Measurements from ENCODE around the gene DOK7.

The DOK7 gene

GRCh38 chr4:3420606-3420955 lies 42.5 kb upstream of the DOK7 start:
- H2AFZ ChIP-seq (ENCODE audit: low read length, unreplicated experiment), result no peak overlapping the region
- H3K4me3 ChIP-seq (ENCODE audit: low read depth, low read length), result no peak overlapping the region

GRCh38 chr4:3420956-3421355 lies 42.1 kb upstream of the DOK7 start:
- Histone ChIP-seq H3K36me3 (ENCODE audit: insufficient read depth, low read length) (no peaks in the 10 kb centered on the region), H2AFZ (ENCODE audit: low read length, unreplicated experiment) (no peak overlapping the region), H3K4me3 (ENCODE audit: low read depth, low read length) (no peak overlapping the region), H3K4me1 (ENCODE audit: control insufficient read depth, insufficient read depth, low read length, unreplicated experiment) (no peaks in the 10 kb centered on the region), H3K79me2 (ENCODE audit: control insufficient read depth, insufficient read depth, low read length, unreplicated experiment) (no peaks in the 10 kb centered on the region), H3K27ac (ENCODE audit: low read depth, low read length) (no peak overlapping the region), H3K27me3 (ENCODE audit: insufficient read depth, low read length) (no peaks in the 10 kb centered on the region)

More at GRCh38 chr4:3420606-3420955, 42.5 kb upstream of the DOK7 start:
- H3K27me3 ChIP-seq (ENCODE audit: insufficient read depth, low read length), result no peaks in the 10 kb centered on the region
- H3K27ac ChIP-seq (ENCODE audit: low read depth, low read length), result no peak overlapping the region
- H3K36me3 ChIP-seq (ENCODE audit: insufficient read depth, low read length), result no peaks in the 10 kb centered on the region
- H3K79me2 ChIP-seq (ENCODE audit: control insufficient read depth, insufficient read depth, low read length, unreplicated experiment), result no peaks in the 10 kb centered on the region
- H3K4me1 ChIP-seq (ENCODE audit: control insufficient read depth, insufficient read depth, low read length, unreplicated experiment), result no peaks in the 10 kb centered on the region

DNA sequence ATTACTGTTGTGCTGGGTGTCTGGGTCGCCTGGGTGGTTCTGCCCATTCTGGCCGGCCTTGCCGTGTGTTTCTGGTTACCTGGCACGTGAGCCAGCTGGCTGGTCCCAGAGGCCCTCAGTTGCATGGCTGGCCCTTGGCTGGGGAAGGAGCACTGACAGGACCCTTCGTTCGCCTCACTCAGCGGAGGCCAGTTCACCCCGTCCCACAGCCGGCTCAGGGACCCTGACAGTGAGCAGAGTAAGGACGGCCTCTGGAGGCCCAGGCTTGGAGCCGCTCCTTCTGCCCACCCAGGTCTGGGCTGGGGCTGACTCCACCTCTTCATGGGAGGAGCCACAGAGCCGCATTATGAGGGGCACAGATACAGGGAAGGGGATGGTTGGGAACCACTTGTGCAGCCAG lies 41.6 kb upstream of the DOK7 start:
- Histone ChIP-seq H2AFZ (ENCODE audit: low read length, unreplicated experiment) (no peak overlapping the region), H3K27me3 (ENCODE audit: insufficient read depth, low read length) (no peaks in the 10 kb centered on the region), H3K4me3 (ENCODE audit: low read depth, low read length) (no peak overlapping the region), H3K79me2 (ENCODE audit: control insufficient read depth, insufficient read depth, low read length, unreplicated experiment) (no peaks in the 10 kb centered on the region), H3K4me1 (ENCODE audit: control insufficient read depth, insufficient read depth, low read length, unreplicated experiment) (no peaks in the 10 kb centered on the region), H3K27ac (ENCODE audit: low read depth, low read length) (no peak overlapping the region), H3K36me3 (ENCODE audit: insufficient read depth, low read length) (no peaks in the 10 kb centered on the region)

- Histone ChIP-seq H3K27ac (ENCODE audit: low read depth, low read length) (no peak overlapping the region), H3K4me1 (ENCODE audit: control insufficient read depth, insufficient read depth, low read length, unreplicated experiment) (no peaks in the 10 kb centered on the region), H3K36me3 (ENCODE audit: insufficient read depth, low read length) (no peaks in the 10 kb centered on the region), H3K27me3 (ENCODE audit: insufficient read depth, low read length) (no peaks in the 10 kb centered on the region), H3K79me2 (ENCODE audit: control insufficient read depth, insufficient read depth, low read length, unreplicated experiment) (no peaks in the 10 kb centered on the region), H2AFZ (ENCODE audit: low read length, unreplicated experiment) (no peak overlapping the region), H3K4me3 (ENCODE audit: low read depth, low read length) (no peak overlapping the region)
Measured at GRCh38 chr4:3422241-3422801, 40.8 kb upstream of the DOK7 start.

GRCh38 chr4:3422808-3423297 lies 40.3 kb upstream of the DOK7 start:
- H3K79me2 ChIP-seq (ENCODE audit: control insufficient read depth, insufficient read depth, low read length, unreplicated experiment), result no peaks in the 10 kb centered on the region
- H2AFZ ChIP-seq (ENCODE audit: low read length, unreplicated experiment), result no peak overlapping the region
- no peaks in the 10 kb centered on the region for H3K27me3 ChIP-seq (ENCODE audit: insufficient read depth, low read length)
- no peak overlapping the region for H3K27ac ChIP-seq (ENCODE audit: low read depth, low read length)
- H3K4me3 ChIP-seq (ENCODE audit: low read depth, low read length), result no peak overlapping the region
- no peaks in the 10 kb centered on the region for H3K4me1 ChIP-seq (ENCODE audit: control insufficient read depth, insufficient read depth, low read length, unreplicated experiment)
- H3K36me3 ChIP-seq (ENCODE audit: insufficient read depth, low read length), result no peaks in the 10 kb centered on the region

- Histone ChIP-seq H3K79me2 (ENCODE audit: control insufficient read depth, insufficient read depth, low read length, unreplicated experiment) (no peaks in the 10 kb centered on the region), H3K4me3 (ENCODE audit: low read depth, low read length) (no peak overlapping the region), H3K27me3 (ENCODE audit: insufficient read depth, low read length) (no peaks in the 10 kb centered on the region)
Measured at GRCh38 chr4:3423406-3423805, 39.7 kb upstream of the DOK7 start.

GRCh38 chr4:3423952-3424351 lies 39.2 kb upstream of the DOK7 start:
- H2AFZ ChIP-seq (ENCODE audit: low read length, unreplicated experiment), result no peak overlapping the region
- no peaks in the 10 kb centered on the region for H3K27me3 ChIP-seq (ENCODE audit: insufficient read depth, low read length)
- H3K79me2 ChIP-seq (ENCODE audit: control insufficient read depth, insufficient read depth, low read length, unreplicated experiment), result no peaks in the 10 kb centered on the region
- no peak overlapping the region for H3K4me3 ChIP-seq (ENCODE audit: low read depth, low read length)
- no peaks in the 10 kb centered on the region for H3K36me3 ChIP-seq (ENCODE audit: insufficient read depth, low read length)
- no peak overlapping the region for H3K27ac ChIP-seq (ENCODE audit: low read depth, low read length)
- no peaks in the 10 kb centered on the region for H3K4me1 ChIP-seq (ENCODE audit: control insufficient read depth, insufficient read depth, low read length, unreplicated experiment)

More at GRCh38 chr4:3423406-3423805, 39.7 kb upstream of the DOK7 start:
- H3K36me3 ChIP-seq (ENCODE audit: insufficient read depth, low read length), result no peaks in the 10 kb centered on the region
- no peak overlapping the region for H2AFZ ChIP-seq (ENCODE audit: low read length, unreplicated experiment)
- H3K27ac ChIP-seq (ENCODE audit: low read depth, low read length), result no peak overlapping the region
- H3K4me1 ChIP-seq (ENCODE audit: control insufficient read depth, insufficient read depth, low read length, unreplicated experiment), result no peaks in the 10 kb centered on the region

DNA sequence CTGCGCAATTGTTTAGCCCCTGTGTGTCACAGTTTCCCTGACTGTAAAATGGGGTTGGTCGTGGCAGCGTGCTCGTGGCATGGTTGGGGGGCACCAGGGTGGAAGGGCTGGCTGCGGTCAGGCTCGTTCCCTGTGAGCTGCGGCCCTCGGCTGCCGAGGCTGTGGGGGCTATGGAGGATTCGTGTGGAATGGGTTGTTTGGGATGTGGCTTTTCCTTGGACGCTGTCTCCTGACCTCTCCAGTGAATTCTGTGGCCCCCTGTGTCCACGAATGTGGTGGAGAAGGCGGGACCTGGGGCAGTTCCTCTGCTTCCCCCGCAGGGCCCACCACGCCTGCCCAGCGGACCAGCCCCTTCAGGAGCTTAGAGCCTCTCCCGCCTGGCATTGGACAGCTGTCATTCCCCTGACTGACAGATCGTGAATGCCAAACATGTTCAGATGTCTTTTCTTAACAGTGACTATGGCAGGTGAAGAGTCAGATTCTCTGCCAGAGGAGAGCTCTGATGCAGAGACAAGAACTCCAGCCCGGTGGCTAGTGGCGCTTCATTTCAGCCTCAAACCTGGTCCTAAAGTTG lies 38.5 kb upstream of the DOK7 start:
- Histone ChIP-seq H3K79me2 (ENCODE audit: control insufficient read depth, insufficient read depth, low read length, unreplicated experiment) (no peaks in the 10 kb centered on the region), H3K27ac (ENCODE audit: low read depth, low read length) (no peak overlapping the region), H3K36me3 (ENCODE audit: insufficient read depth, low read length) (no peaks in the 10 kb centered on the region), H3K4me3 (ENCODE audit: low read depth, low read length) (no peak overlapping the region), H2AFZ (ENCODE audit: low read length, unreplicated experiment) (no peak overlapping the region), H3K27me3 (ENCODE audit: insufficient read depth, low read length) (no peaks in the 10 kb centered on the region), H3K4me1 (ENCODE audit: control insufficient read depth, insufficient read depth, low read length, unreplicated experiment) (no peaks in the 10 kb centered on the region)

DNA sequence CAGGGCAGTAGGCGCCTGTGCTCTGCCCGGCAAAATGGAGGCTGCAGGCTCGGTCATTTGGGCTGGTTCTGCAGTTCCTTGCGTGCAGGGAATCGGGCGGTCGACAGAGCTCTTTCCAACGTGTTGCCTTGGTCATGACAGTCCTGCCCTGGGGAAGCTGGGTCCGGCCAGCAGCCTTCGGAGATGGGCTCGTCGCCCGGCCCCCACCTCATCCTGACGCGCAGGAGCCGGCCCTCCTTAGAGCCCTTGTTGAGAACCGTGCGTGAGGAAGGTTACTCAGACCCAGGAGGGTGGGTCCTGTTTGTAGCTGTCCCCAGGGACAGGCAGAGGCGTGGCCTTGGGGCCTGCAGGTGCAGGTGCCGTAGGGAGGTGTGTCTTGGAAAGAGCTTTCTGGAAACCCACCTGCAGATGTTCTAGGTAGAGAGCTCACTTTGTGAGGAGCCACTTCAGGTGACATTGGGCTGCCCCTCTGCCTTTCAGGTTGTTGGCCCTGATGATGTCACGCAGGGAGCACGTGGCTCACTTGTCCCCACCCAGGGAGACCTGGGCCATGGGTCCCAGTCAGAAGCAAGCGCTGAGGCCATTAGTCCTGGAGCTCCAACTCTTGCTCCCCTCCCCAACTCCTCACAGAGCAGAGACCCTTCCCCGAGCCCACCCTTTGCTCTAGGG lies 36.5 kb upstream of the DOK7 start:
- no peak overlapping the region for H3K27ac ChIP-seq (ENCODE audit: low read depth, low read length)
- no peaks in the 10 kb centered on the region for H3K27me3 ChIP-seq (ENCODE audit: insufficient read depth, low read length)
- no peaks in the 10 kb centered on the region for H3K79me2 ChIP-seq (ENCODE audit: control insufficient read depth, insufficient read depth, low read length, unreplicated experiment)
- H3K4me1 ChIP-seq (ENCODE audit: control insufficient read depth, insufficient read depth, low read length, unreplicated experiment), result no peaks in the 10 kb centered on the region
- H2AFZ ChIP-seq (ENCODE audit: low read length, unreplicated experiment), result no peak overlapping the region
- H3K36me3 ChIP-seq (ENCODE audit: insufficient read depth, low read length), result no peaks in the 10 kb centered on the region
- no peak overlapping the region for H3K4me3 ChIP-seq (ENCODE audit: low read depth, low read length)

DNA sequence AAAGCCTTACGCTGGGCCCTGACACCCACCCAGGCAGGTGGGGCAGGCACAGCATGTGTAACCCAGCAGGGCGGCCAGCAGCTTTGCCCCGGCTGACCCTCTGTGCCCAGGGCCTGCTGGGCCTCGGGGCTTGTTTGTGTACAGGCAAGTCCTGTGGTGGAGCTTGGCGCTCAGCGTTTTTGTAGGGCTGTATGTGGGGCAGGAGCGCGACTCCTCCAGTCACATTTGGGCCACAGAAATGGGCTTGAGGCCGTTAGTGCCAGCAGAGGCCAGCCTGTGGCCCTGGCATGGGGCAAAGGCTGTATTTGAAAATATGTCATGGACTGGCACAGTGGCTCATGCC lies 36.0 kb upstream of the DOK7 start:
- Histone ChIP-seq H3K79me2 (ENCODE audit: control insufficient read depth, insufficient read depth, low read length, unreplicated experiment) (no peaks in the 10 kb centered on the region), H3K4me1 (ENCODE audit: control insufficient read depth, insufficient read depth, low read length, unreplicated experiment) (no peaks in the 10 kb centered on the region), H3K36me3 (ENCODE audit: insufficient read depth, low read length) (no peaks in the 10 kb centered on the region), H2AFZ (ENCODE audit: low read length, unreplicated experiment) (no peak overlapping the region), H3K27me3 (ENCODE audit: insufficient read depth, low read length) (no peaks in the 10 kb centered on the region), H3K4me3 (ENCODE audit: low read depth, low read length) (no peak overlapping the region), H3K27ac (ENCODE audit: low read depth, low read length) (no peak overlapping the region)

Measured in ACC112 (cell line).